Fibroblast of mammary gland (primary cell): Measurements from ENCODE around the gene DCC.

ENCODE experiments used
- DNase-seq: peaks from one replicate; pipeline ENCODE4 v3.0.0-alpha.2; 2010; ENCODE audit warnings: low read depth
- H3K4me3 ChIP-seq: 2 replicates; pipeline ENCODE4 v1.5.1; 2011; ENCODE audit warnings: low read depth, mild to moderate bottlenecking, low read length, moderate library complexity; ENCODE audit not compliant: control insufficient read depth
- TF ChIP-seq, protein P1 (sequence below): conservative IDR thresholded peaks from 2 replicates; pipeline ENCODE4 v1.5.1; 2011; ENCODE audit warnings: low read depth, low read length, inconsistent platforms; ENCODE audit not compliant: control insufficient read depth, insufficient read depth

DCC gene

DNA sequence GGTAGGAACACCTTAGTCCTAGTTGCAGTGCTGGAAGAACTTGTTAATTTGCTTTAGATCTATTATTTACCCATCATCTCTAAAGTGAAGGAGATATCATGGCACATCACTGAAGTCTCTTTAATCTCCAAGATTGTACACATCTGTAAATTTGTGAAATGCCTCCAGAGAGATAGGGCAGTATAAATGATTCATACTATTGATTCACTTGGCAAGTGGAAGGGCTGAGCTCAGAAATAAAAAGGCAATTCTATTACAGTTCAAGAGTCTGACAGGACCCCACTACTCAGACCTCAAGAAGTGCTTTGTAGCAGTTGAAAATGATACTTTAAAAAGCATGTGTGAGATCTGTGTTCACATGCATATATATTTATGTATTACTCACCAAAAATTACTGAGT lies 489.3 kb downstream of the DCC start:
- TF ChIP-seq, protein P1, sequence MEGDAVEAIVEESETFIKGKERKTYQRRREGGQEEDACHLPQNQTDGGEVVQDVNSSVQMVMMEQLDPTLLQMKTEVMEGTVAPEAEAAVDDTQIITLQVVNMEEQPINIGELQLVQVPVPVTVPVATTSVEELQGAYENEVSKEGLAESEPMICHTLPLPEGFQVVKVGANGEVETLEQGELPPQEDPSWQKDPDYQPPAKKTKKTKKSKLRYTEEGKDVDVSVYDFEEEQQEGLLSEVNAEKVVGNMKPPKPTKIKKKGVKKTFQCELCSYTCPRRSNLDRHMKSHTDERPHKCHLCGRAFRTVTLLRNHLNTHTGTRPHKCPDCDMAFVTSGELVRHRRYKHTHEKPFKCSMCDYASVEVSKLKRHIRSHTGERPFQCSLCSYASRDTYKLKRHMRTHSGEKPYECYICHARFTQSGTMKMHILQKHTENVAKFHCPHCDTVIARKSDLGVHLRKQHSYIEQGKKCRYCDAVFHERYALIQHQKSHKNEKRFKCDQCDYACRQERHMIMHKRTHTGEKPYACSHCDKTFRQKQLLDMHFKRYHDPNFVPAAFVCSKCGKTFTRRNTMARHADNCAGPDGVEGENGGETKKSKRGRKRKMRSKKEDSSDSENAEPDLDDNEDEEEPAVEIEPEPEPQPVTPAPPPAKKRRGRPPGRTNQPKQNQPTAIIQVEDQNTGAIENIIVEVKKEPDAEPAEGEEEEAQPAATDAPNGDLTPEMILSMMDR = no peak
- no peak overlapping the region for H3K4me3 ChIP-seq
- no peak for DNase-seq

DNA sequence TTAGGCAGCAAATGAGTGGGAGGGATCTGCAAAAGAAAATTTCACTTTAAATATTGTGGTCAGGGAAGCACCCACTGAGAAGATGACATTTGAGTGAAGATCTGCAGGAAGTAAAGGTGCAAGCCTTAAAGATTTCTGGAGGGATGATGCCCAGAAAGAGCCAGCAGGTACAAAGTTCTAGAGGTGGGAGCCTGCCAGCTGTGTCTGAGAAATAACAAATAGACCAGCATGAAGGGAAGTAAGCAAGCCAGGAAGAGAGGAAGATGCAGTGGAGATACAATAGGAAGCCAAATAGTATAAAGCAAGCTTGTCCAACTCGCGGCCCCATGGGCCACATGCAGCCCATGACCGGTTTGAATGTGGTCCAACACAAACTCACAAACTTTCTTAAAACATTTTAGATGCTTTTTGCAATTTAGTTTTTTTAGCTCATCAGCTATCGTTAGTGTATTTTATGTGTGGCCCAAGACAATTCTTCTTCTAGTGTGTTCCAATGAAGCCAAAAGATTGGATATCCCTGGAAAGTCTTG lies 489.9 kb downstream of the DCC start:
- no peak for DNase-seq
- TF ChIP-seq, protein P1 = no peak
- no peak overlapping the region for H3K4me3 ChIP-seq

DNA sequence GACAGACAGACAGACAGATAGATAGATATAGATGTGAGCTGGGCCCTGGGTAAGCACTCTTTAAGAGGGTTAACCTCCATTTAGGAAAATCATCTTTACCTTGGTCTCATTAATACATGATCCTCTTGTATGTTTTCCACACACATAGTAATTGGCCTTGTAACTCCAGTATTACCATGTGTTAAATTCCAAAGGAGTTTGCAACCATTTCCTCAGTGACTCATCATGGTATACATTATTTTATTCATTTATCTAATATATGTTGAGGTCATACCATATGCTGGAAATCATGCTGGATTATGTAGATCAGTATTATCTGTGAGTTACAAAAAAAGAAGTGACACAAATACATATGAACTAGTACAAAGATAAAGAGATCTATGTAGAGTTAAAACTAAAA lies 504.3 kb downstream of the DCC start:
- TF ChIP-seq, protein P1 = no peak
- H3K4me3 ChIP-seq = no peak overlapping the region
- no peak for DNase-seq

DNA sequence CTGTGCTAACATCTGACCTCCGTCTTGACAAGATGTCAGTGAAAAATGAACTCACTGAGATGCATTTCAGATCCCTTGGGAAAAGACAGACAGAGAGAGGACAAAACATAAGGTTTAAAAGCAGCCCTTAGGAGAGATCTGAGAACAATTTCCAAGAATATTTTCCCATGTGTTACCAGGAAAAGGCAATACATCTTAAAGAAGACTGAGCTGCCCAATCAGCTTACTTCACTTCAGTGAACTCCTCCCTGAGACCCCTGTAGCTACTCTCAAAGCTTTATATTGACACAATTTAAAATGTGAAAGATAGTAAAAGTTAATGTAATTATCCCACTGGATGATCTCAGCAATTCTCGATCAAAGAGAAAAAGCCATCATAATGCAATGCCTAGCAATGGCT lies 505.0 kb downstream of the DCC start:
- no peak for DNase-seq
- no peak overlapping the region for H3K4me3 ChIP-seq
- TF ChIP-seq, protein P1 = no peak

DNA sequence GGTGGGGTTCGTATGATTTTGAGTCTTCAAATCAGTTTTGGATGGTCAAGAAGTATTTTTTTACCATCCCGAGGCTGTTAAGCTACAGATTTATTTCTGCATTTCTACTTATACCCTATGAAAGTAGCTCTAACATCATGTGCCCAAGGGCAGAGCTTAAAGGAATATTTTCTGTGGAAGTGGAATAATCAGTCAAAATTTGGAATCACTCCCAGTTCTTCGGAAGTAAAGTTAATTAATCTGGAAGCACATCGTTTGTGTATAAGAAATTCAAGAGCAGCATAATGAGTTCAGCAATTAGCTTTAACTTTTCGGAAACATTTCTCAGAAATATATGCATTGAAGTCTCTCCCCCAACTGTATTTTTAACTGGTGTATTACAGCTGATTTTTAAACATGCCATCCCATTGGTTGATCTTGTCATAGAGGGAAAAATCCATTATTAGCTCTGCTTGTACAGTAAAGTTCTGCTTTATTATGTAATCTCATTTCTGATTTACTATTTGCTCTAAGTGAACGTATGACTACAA lies 510.1 kb downstream of the DCC start:
- H3K4me3 ChIP-seq = no peak overlapping the region
- no peak for DNase-seq
- TF ChIP-seq, protein P1 = no peak

DNA sequence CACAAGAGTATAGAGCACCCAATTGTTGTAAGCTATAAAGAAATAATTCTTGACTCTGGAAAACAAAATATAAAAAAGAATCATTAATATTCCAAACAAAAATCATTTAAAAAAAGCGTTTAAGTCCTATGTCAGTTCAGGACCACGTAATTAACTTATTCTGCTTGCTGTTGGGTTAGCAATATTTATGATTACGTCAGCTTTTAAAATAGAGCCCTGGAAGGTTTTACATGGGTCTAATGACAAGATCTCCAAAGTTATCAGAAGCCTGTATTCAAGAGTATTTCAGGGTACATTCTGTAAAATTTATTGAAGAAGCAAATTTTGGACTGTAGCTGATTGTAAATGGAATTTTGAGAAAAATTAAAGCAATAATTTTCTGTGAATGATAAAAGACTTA lies 521.6 kb downstream of the DCC start:
- TF ChIP-seq, protein P1 = no peak
- no peak for DNase-seq
- H3K4me3 ChIP-seq = no peak overlapping the region

DNA sequence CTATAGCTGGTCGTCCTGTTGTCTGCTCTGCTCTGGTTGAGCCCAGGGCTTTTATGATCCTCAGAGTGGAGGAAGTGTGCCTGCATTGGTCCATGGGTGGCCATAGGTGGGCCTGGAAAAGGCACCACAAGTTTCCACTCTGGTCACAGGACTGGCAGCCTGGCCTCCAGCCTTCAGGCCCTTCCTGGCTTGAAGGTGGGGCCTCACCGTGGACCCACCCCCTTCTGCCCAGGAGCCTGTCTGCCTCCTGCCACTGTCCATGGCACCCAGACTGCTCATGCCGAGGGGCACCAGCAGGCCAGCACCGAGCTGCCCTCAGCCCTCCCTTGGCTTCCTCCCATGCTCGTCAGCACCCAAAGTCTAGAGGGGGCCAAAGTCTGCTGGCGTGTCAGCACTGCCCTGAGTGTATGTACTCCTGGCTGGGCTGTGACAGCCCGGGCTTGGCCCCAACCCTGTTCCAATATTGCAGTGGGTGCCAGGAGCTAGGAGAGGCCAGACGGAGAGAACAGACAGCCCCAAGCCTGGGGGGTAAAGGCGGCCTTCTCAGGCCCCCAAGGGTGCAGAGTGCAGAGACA lies 529.4 kb downstream of the DCC start:
- H3K4me3 ChIP-seq = no peak overlapping the region
- TF ChIP-seq, protein P1 = no peak
- no peak for DNase-seq
